Spleen (tissue), 11 donors: ENCODE data around the gene XIRP2. TPM values are rescaled to one million over a fixed set of nuclear protein-coding genes. Genes with fewer than 3 reads are reported as not detected.

ENCODE experiments used
- DNase-seq: peaks from one replicate; pipeline ENCODE4 v3.0.0-alpha.2; 2020
- H3K27ac ChIP-seq, 8 donors: fragments of 200-600 bp; sonication (generic) in 7 of 8; 1 replicate in 4 of 8; 2 replicates in 4 of 8; pipeline versions ENCODE4 v1.5.0 to v1.8.0; 2016 to 2021; ENCODE audit warnings: inconsistent platforms in 4 of 8, mild to moderate bottlenecking in 4 of 8, moderate library complexity in 1 of 8
- H3K27me3 ChIP-seq, 7 donors: fragments of 200-600 bp; sonication (generic) in 6 of 7; replicated peaks in 1 of 7; 1 replicate in 4 of 7; 2 replicates in 3 of 7; pipeline versions ENCODE4 v1.5.0 to v1.8.0; 2016 to 2021; ENCODE audit warnings: inconsistent platforms in 3 of 7, mild to moderate bottlenecking in 1 of 7
- H3K36me3 ChIP-seq, 6 donors: fragments of 200-600 bp; sonication (generic) in 5 of 6; 1 replicate in 4 of 6; 2 replicates in 2 of 6; pipeline versions ENCODE4 v1.5.0 to v1.8.0; 2016 to 2021; ENCODE audit warnings: inconsistent platforms in 2 of 6
- H3K4me1 ChIP-seq, 6 donors: fragments of 200-600 bp; sonication (generic) in 5 of 6; 1 replicate in 3 of 6; 2 replicates in 3 of 6; pipeline versions ENCODE4 v1.5.0 to v1.8.0; 2016 to 2021; ENCODE audit warnings: inconsistent platforms in 3 of 6
- H3K4me3 ChIP-seq, 8 donors: fragments of 200-600 bp; sonication (generic) in 7 of 8; 1 replicate in 4 of 8; 2 replicates in 4 of 8; pipeline versions ENCODE4 v1.5.0 to v1.8.0; 2016 to 2021; ENCODE audit warnings: inconsistent platforms in 4 of 8, mild to moderate bottlenecking in 4 of 8, moderate library complexity in 2 of 8
- H3K9me3 ChIP-seq, 8 donors: fragments of 200-600 bp; sonication (generic) in 7 of 8; 1 replicate in 4 of 8; 2 replicates in 4 of 8; pipeline versions ENCODE4 v1.5.0 to v1.8.0; 2016 to 2021; ENCODE audit warnings: inconsistent platforms in 4 of 8
- CTCF ChIP-seq, 11 experiments: fragments of 200-600 bp in 7 of 11; fragments of 450-650 bp in 4 of 11; sonication (generic) in 4 of 11; IDR thresholded peaks in 8 of 11; conservative IDR thresholded peaks in 3 of 11; 1 replicate in 7 of 11; 2 replicates in 4 of 11; pipeline versions ENCODE4 v1.4.0 to v1.8.0; 2016 to 2021; ENCODE audit warnings: antibody characterized with exemption in 11 of 11, inconsistent platforms in 4 of 11, mild to moderate bottlenecking in 1 of 11
- POLR2A ChIP-seq, 3 donors: fragments of 450-650 bp; IDR thresholded peaks; one replicate each; pipeline ENCODE4 v1.5.1; 2017; ENCODE audit warnings: antibody characterized with exemption in 3 of 3, mild to moderate bottlenecking in 1 of 3
- POLR2AphosphoS5 ChIP-seq, 3 donors: sonication (generic); formaldehyde crosslinking; IDR thresholded peaks; one replicate each; pipeline ENCODE4 v1.5.1; 2017; ENCODE audit warnings: antibody characterized with exemption in 3 of 3
- WGBS, 5 donors: extraction: QIAGEN DNeasy Blood & Tissue Kit in 3 of 5; methylation state at CpG; one replicate each; pipeline versions ENCODE4 v1.1.5 to v1.1.7; 2013 to 2018; 5-methylcytosine and 5-hydroxymethylcytosine counted together
- intact Hi-C: fragments of 100-400 bp; cut with DNase I; formaldehyde crosslinking; loops from one replicate; pipeline ENCODE4 v1.15.0; 2023; ENCODE audit warnings: low total_unique reads
- polyA plus RNA-seq, 3 donors: library from polyadenylated mRNA; stranded (reverse); fragments of 200-250 nt; gene quantifications; one replicate each; pipeline ENCODE4 v1.2.1, GENCODE V29; 2013
- total RNA-seq, 7 donors: library from RNA; depleted of rRNA in 3 of 7; stranded (reverse); fragments of >200 nt in 3 of 7; fragmentation: NEBNext Ultra II Directional in 4 of 7; extraction: Animal tissue kit (Norgen Biotek cat#: 25700) in 4 of 7; gene quantifications; one replicate each; pipeline versions ENCODE4 v1.1.0 to v1.2.1, GENCODE V29; 2016 to 2021
- donor health status: healthy with polysubstance abuse.
- donor health status: DM: no; HTN: no; CAD: no; lungs with moderate emphysema.
- donor health status: DM: no; HTN: no; CAD: no.
- donor health status: Bipolar disorder and iron deficiency.
- donor health status: healthy.
- donor health status: DM: no; HTN: no; CAD: no.
- donor health status: DM: yes; HTN: yes; CAD: no.

XIRP2 gene
- total and polyA plus RNA-seq, 10 donors = 0.10 to 3.2 (median 0.47) TPM

GRCh38 chr2:167215595-167215994 is 327.3 kb downstream of the XIRP2 start:
- intact Hi-C loops = loop anchor here (10.0 kb wide), 1 partner anchor 511 kb away; no protein-coding TSS in a partner anchor
- no peaks in the 10 kb centered on the region for H3K36me3 ChIP-seq
- no peaks in the 10 kb centered on the region for H3K4me1 ChIP-seq
- no peak overlapping the region for H3K27ac ChIP-seq
- no peaks in the 10 kb centered on the region for H3K9me3 ChIP-seq
- no peak for TF ChIP-seq POLR2AphosphoS5 (IDR thresholded peaks at IDR 0.05)
- TF ChIP-seq POLR2A (IDR thresholded peaks at IDR 0.05) = no peak
- no peak for TF ChIP-seq CTCF (IDR thresholded peaks at IDR 0.05 in 8 of 11, conservative IDR thresholded peaks at IDR 0.05 in 3 of 11)
- 71 to 98% (median 92%) methylated on average over 4 of the region's 4 CpGs for WGBS, 5 donors
- H3K4me3 ChIP-seq = no peak overlapping the region
- DNase-seq = no peak
- H3K27me3 ChIP-seq = no peaks in the 10 kb centered on the region

- whole genome bisulfite sequencing, 5 donors = 85 to 96% (median 87%) methylated on average over 4 of the region's 4 CpGs
- TF ChIP-seq POLR2AphosphoS5 (IDR thresholded peaks at IDR 0.05) (no peak), POLR2A (IDR thresholded peaks at IDR 0.05) (no peak), CTCF (IDR thresholded peaks at IDR 0.05 in 8 of 11, conservative IDR thresholded peaks at IDR 0.05 in 3 of 11) (no peak)
- Histone ChIP-seq H3K4me1 (no peaks in the 10 kb centered on the region), H3K27ac (no peak overlapping the region), H3K36me3 (no peaks in the 10 kb centered on the region), H3K27me3 (no peaks in the 10 kb centered on the region), H3K4me3 (no peak overlapping the region), H3K9me3 (no peaks in the 10 kb centered on the region)
- intact Hi-C loops = no loop called here
- no peak for DNase-seq
These were observed 349.2 kb downstream of the XIRP2 start for GRCh38 chr2:167237478-167237877.

- Histone ChIP-seq H3K4me3 (no peak overlapping the region), H3K9me3 (no peaks in the 10 kb centered on the region), H3K36me3 (no peaks in the 10 kb centered on the region), H3K4me1 (no peaks in the 10 kb centered on the region), H3K27ac (no peak overlapping the region), H3K27me3 (no peaks in the 10 kb centered on the region)
- no peak for DNase-seq
- intact Hi-C loops = no loop called here
- TF ChIP-seq CTCF (IDR thresholded peaks at IDR 0.05 in 8 of 11, conservative IDR thresholded peaks at IDR 0.05 in 3 of 11) (no peak), POLR2A (IDR thresholded peaks at IDR 0.05) (no peak), POLR2AphosphoS5 (IDR thresholded peaks at IDR 0.05) (no peak)
- 78 to 91% (median 84%) methylated on average over 1 of the region's 1 CpG for WGBS, 5 donors
These were observed 352.4 kb downstream of the XIRP2 start for GRCh38 chr2:167240671-167241070.

- no peak overlapping the region for H3K27ac ChIP-seq
- no peak overlapping the region for H3K4me3 ChIP-seq
- 70 to 92% (median 82%) methylated on average over 4 of the region's 4 CpGs for WGBS, 5 donors
- H3K4me1 ChIP-seq = no peaks in the 10 kb centered on the region
- intact Hi-C loops = no loop called here
- H3K9me3 ChIP-seq = peaks cover 0 to 12% (median 0%) of the 10 kb centered on the region in 8 donors
- TF ChIP-seq POLR2A (IDR thresholded peaks at IDR 0.05) (no peak), POLR2AphosphoS5 (IDR thresholded peaks at IDR 0.05) (no peak), CTCF (IDR thresholded peaks at IDR 0.05 in 8 of 11, conservative IDR thresholded peaks at IDR 0.05 in 3 of 11) (no peak)
- H3K27me3 ChIP-seq = no peaks in the 10 kb centered on the region
- DNase-seq = no peak
- no peaks in the 10 kb centered on the region for H3K36me3 ChIP-seq
These were observed 360.9 kb downstream of the XIRP2 start for GRCh38 chr2:167249197-167249596.
